Breast epithelium (tissue), 3 donors: Measurements from ENCODE around the gene PPP1R37.

Experiments used
- POLR2A ChIP-seq: fragments of 450-650 bp; IDR thresholded peaks from one replicate; pipeline ENCODE4 v1.6.1; 2016; ENCODE audit warnings: antibody characterized with exemption, mild to moderate bottlenecking, moderate library complexity
- POLR2AphosphoS5 ChIP-seq, 3 donors: sonication (generic); formaldehyde crosslinking; IDR thresholded peaks; one replicate each; pipeline ENCODE4 v1.6.1; 2017; ENCODE audit warnings: antibody characterized with exemption in 3 of 3
- TF ChIP-seq, protein P1 (sequence below), 3 donors: fragments of 450-650 bp; IDR thresholded peaks; one replicate each; pipeline ENCODE4 v1.5.1; 2016 to 2017; ENCODE audit warnings: antibody characterized with exemption in 3 of 3, mild to moderate bottlenecking in 3 of 3, moderate library complexity in 3 of 3

DNA sequence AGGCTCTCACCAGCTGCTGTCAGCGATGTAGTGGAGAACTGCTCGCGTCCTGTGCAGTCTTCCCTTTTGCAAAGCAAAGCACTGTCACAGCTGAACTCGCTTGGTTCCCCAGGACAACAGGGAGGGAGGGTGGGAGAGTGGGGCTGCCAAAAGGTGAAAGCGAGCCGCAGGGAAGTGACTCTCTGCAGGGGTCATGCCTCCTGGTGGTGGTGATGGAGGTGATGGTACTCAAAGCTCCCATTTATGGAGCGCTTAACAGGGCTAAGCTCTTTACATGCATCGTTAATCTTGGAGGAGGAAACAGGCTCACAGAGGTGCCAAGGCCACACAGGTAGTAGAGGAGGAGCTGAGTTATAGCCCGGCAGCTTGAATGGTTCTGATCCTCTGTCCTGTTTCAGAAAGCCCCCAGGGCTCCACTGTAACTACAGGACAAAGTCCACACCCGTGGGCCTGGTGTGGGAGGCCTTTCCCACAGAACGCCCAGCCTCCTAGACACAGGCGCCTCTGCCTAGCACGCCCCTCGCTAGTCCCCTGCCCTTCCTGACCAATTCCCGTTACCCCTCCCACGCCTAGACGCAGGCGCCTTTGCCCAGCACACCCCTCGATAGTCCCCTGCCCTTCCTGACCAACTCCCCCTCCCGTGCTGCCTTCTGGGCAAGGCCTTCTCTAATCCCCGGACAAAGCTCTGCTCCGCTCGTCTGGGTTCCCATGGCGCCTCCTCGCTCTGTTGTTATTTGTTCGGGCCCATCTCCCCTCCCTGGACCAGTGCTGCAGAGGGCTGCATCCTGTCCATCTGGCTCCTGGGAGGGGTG is 10.7 kb downstream of the PPP1R37 start:
- TF ChIP-seq, protein P1, sequence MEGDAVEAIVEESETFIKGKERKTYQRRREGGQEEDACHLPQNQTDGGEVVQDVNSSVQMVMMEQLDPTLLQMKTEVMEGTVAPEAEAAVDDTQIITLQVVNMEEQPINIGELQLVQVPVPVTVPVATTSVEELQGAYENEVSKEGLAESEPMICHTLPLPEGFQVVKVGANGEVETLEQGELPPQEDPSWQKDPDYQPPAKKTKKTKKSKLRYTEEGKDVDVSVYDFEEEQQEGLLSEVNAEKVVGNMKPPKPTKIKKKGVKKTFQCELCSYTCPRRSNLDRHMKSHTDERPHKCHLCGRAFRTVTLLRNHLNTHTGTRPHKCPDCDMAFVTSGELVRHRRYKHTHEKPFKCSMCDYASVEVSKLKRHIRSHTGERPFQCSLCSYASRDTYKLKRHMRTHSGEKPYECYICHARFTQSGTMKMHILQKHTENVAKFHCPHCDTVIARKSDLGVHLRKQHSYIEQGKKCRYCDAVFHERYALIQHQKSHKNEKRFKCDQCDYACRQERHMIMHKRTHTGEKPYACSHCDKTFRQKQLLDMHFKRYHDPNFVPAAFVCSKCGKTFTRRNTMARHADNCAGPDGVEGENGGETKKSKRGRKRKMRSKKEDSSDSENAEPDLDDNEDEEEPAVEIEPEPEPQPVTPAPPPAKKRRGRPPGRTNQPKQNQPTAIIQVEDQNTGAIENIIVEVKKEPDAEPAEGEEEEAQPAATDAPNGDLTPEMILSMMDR (IDR thresholded peaks at IDR 0.05) = no peak
- TF ChIP-seq POLR2AphosphoS5 (IDR thresholded peaks at IDR 0.05) (no peak), POLR2A (no peak)
